HG03095 (cell line): Measurements from ENCODE around the gene FAM229A.
A peak's percentile ranks its signal among the peaks of the same experiment; 100 is the strongest.

ENCODE experiments used
- ATAC-seq: cut with Tn5 transposase; IDR thresholded peaks from one replicate; pipeline ENCODE4 v1.9.1; 2021; ENCODE audit warnings: moderate library complexity; ENCODE audit not compliant: unreplicated experiment

Gene FAM229A

DNA sequence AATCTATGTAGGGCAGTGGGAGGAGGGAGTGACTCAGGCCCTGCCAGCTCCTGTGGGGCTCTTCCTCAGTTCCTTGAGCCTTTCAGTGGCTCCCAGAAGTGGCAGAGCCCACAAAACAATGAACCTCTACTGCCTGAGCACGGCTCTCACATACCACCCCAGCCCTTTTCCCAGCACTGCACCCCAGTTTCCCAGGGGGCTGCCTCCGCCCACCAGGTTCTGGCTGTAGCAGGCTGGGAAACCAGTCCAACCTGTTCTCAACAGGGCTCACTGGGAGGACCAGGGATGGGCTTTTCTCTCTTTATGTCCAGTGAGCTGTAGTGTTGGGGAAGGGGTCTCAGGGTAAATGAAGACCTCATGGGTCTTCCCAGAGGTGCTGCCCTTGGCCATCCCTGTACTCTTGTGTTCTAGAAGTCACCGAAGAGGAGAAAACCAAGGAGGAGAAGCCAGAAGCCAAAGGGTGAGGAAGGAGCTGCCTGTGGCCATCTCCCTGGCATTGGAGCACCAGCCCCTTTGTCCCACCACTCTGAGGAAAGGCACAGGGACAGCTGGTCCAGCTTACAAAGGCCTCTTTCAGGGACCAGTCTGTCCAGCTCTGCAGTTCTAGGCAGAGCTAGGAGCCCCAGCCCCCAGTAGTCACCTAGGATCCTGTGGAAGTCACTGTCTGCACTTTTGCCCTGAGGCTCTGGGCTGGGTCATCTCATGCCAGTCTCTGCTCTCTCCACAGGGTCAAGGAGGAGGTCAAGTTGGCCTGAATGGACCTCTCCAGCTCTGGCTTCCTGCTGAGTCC is 29.8 kb downstream of the FAM229A start:
- ATAC-seq, result no peak

DNA sequence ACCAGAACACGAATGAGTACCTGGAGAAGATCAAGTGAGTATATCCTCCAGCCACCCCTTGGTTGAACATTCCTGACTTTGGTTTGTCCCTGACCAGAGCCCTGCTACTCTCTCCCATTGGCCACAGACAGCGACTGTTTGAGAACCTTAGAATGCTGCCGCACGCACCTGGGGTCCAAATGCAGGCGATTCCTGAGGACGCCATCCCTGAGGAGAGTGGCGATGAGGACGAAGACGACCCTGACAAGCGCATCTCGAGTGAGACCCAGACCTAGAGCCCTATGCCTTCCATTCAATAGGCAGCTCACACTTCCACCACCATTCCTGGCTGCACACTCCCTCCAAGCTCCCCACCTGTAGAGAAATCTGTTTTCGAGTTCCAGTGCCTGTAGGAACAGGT is 30.7 kb downstream of the FAM229A start:
- ATAC-seq, result no peak

DNA sequence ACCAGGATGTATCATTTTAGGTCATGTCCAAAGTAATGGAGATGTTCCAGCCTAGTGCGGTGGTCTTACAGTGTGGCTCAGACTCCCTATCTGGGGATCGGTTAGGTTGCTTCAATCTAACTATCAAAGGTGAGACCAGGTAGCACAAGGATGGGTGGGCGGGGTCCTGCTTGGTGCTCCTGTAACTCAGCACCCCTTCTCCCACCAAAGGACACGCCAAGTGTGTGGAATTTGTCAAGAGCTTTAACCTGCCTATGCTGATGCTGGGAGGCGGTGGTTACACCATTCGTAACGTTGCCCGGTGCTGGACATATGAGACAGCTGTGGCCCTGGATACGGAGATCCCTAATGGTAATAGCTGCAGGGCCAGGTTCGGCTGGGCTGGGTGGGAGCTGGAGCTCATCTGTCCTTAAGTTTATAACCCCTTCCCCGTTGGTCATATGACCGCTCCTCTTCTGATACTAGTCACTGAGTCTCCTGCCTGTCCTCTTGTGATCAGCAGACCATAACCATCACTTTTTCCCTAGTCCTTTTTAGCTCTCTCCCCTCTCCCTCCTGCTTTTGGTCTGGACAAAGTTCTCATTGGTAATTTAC is 31.6 kb downstream of the FAM229A start:
- ATAC-seq, result no peak

DNA sequence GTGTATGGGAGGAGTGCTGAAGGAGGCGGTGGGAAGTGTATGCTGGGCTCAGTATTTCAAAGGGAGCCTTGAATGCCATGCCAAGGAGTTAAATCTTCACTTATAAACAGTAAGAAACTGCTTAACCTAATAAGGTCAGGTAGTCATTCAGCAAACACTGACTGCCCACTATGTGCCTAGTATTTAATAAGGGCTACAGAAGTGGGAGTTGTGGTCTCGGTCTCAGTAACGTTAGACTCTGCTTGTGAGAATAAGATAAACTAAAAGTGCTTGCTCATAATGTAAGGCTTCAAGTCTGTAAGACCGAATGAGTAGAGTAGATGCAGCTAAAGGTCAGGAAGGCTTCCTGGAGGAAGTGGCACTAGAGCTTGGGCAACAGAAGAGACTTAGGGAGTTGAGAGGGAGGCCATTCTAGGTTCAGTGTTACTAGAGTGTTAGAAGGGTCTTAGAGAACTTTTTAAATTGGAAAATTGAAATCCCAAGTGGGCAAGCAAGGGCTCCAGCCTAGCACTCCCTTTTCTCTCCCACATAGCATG is 32.3 kb downstream of the FAM229A start:
- ATAC-seq, result no peak

DNA sequence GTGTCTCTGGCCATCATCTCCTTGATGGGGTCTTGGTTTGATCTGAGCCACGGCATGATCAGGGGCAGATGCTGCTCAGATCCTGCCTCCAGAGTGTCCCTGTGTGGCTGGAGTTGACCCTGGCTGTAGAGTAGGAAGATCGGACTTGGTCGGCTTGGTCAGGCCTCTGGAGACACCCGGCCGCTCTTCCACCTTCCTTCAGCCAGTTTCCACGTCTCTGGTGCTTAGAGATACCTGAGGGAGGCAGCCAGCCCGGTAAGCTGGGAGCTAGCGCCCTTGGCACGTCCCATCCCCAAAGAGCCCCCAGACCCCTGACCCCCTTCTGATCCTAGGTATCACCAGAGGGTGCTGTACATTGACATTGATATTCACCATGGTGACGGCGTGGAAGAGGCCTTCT is 35.1 kb downstream of the FAM229A start:
- ATAC-seq, result no peak

DNA sequence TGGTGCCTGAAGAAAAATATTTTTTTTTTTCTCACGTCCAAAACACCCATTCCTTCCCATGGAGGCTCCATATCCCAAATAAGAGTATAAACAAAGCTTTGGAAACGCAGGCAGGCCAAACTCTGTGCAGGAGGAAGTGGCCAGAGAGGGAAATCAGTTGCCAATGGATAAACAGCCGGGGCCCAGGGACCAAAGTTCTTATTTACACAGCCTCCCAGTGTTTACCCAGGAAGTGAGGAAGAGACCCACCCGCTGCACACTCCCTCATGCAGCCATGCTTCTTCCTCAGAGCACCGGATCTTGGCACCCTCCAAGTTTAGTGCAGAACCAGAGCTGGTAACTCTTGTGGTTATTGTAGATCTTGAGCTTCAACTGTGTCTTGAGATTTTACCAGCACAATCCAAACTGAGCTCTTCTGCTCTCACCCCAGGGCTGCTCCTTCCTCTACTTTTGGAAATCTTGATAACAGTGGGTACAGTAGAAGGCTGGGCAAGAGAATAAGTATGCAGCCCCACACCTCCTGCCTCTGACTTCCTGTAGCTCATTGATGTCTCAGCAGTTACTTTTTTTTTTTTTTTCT is 40.5 kb downstream of the FAM229A start:
- no peak for ATAC-seq

DNA sequence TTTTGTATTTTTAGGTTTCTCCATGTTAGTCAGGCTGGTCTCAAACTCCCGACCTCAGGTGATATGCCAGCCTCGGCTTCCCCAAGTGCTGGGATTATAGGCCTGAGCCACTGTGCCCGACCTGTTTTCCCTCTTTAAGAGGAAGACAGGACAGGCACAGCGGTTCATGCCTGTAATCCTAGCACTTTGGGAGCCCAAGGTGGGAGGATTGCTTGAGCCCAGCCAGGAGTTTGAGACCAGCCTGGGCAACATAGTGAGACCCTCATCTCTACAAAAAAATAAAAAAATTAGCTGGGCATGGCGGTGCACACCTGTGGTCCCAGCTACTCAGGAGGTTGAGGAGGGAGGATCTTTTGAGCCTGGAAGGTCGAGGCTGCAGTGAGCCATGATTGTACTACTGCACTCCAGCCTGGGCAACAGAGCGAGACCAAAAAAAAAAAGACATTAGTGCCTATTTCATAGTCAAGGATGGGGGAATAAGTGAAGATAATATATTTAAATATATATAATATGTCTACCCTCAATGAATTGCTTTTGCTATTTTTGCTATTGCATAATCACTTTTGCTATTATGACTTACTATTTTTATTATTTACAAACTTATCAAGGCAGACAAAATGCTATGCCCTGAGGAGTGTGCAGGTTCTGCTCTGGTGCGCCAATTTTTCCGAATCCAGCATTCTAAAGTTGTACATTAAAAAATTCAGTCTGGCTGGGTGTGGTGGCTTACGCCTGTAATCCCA is 44.0 kb downstream of the FAM229A start:
- no peak for ATAC-seq

DNA sequence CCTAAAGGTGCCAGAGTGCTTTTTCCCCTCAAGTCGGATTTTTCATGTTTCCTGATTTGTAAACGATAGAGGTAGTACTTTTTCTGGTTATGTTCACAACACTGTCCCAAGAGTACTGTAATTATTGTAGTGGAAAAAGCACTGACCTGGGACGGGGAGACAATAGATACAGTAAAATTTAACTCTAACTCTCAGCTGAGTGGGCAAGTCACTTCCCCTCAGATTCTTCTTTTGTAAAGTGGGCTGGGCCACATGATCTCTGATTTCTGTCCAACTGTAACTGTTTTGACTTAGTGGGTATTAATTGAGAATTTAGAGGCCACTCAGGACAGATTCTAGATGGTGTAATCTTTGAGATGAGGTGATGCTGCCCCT is 45.4 kb downstream of the FAM229A start:
- peak; percentile 23 for ATAC-seq

DNA sequence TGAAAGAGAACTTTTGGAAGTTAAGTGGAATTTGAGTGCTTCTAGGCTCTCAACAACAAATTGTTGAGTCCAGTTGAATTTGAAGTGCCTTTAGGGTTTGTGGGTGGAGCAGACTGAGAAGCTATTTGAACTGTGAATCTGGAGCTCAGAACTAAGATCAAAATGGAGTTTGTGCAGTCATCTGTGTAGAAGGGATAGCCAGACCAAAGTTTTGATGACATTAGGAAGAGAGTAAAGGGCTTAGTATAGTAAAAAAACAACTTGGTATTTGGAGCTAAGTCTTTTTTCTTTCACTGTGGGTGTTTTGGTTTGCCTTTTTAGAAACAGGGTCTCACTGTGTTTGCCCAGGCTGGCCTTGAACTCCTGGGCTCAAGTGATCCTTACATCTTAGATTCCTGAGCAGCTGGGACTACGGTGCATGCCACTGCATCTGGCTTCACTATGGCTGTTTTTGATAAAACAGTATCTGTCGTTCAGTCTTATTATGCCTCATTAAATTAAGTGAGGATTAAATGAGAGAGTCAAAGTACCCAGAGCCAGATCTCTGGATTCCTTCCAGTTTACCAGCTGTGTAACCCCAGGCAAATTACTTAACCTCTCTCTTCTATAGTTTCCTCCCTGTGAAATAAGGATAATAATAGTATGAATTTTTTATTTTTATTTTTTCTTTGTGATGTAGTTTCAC is 50.4 kb downstream of the FAM229A start:
- no peak for ATAC-seq
